K562 (cell line): Measurements from ENCODE around the gene LIX1L. TPM values are rescaled to one million over a fixed set of nuclear protein-coding genes. Genes with fewer than 3 reads are reported as not detected.

Experiments
- E4F1 ChIP-seq: fragments of 250-450 bp; sonication (Bioruptor Pico); IDR thresholded peaks from 2 replicates; pipeline ENCODE4 v1.5.0; 2021; ENCODE audit warnings: mild to moderate bottlenecking, borderline replicate concordance
- GABPB2 ChIP-seq: fragments of 250-450 bp; sonication (Bioruptor Pico); conservative IDR thresholded peaks from 2 replicates; pipeline ENCODE4 v1.5.1; 2021; ENCODE audit warnings: mild to moderate bottlenecking
- NELFE ChIP-seq: IDR thresholded peaks from 2 replicates; pipeline ENCODE4 v1.6.1; 2011; ENCODE audit warnings: mild to moderate bottlenecking; ENCODE audit not compliant: insufficient read depth, insufficient read length
- PHTF2 ChIP-seq: fragments of 250-450 bp; sonication (Bioruptor Pico); IDR thresholded peaks from 2 replicates; pipeline ENCODE4 v1.5.0; 2021; ENCODE audit warnings: mild to moderate bottlenecking
- PPARD ChIP-seq: fragments of 250-450 bp; sonication (Bioruptor Pico); IDR thresholded peaks from 2 replicates; pipeline ENCODE4 v1.8.0; 2022; ENCODE audit warnings: inconsistent platforms, mild to moderate bottlenecking, moderate library complexity
- polyA plus RNA-seq, 8 experiments: library from polyadenylated mRNA; depleted of rRNA in 4 of 8; stranded (reverse) in 5 of 8; unstranded in 3 of 8; fragments of >200 nt; fragmentation: Nextera tagmentation in 2 of 8; fragmentation: Illumina TruSeq in 1 of 8; extraction: Ambion mirVana in 2 of 8; extraction: Trizol in 1 of 8; gene quantifications; 2 replicates each; pipeline versions ENCODE4 v1.2.1 to v1.2.3, GENCODE V29; 2011 to 2014; ENCODE audit warnings: inconsistent platforms in 1 of 8, missing spikeins in 1 of 8
- total RNA-seq, 7 experiments: library from RNA; depleted of rRNA in 6 of 7; stranded (reverse); fragments of >200 nt in 6 of 7; fragmentation: Illumina TruSeq in 2 of 7; extraction: Trizol in 2 of 7; gene quantifications; 2 replicates each; pipeline versions ENCODE4 v1.2.1 to v1.2.3, GENCODE V29; 2011 to 2021; ENCODE audit warnings: low replicate concordance in 1 of 7
- TF ChIP-seq, protein P1 (sequence below): sonication (generic); formaldehyde crosslinking; IDR thresholded peaks from 2 replicates; pipeline ENCODE4 v1.8.0; 2023; ENCODE audit warnings: missing genetic modification reagents, mild to moderate bottlenecking, borderline replicate concordance
- TF ChIP-seq, protein P2 (sequence below): fragments of 450-650 bp; IDR thresholded peaks from 2 replicates; pipeline ENCODE4 v1.6.1; 2016; ENCODE audit warnings: mild to moderate bottlenecking, moderate library complexity

LIX1L gene
- total and polyA plus RNA-seq, 9 of the 15 experiments (the other 6 are each of a cell fraction or from before 2014, with no cell fraction given): 4.6 to 26.5 (median 12.5) TPM

GRCh38 chr1:145996433-145997015 lies 38.7 kb upstream of the LIX1L start, which contains the start of gene TXNIP (continued):
- TF ChIP-seq, protein P1, sequence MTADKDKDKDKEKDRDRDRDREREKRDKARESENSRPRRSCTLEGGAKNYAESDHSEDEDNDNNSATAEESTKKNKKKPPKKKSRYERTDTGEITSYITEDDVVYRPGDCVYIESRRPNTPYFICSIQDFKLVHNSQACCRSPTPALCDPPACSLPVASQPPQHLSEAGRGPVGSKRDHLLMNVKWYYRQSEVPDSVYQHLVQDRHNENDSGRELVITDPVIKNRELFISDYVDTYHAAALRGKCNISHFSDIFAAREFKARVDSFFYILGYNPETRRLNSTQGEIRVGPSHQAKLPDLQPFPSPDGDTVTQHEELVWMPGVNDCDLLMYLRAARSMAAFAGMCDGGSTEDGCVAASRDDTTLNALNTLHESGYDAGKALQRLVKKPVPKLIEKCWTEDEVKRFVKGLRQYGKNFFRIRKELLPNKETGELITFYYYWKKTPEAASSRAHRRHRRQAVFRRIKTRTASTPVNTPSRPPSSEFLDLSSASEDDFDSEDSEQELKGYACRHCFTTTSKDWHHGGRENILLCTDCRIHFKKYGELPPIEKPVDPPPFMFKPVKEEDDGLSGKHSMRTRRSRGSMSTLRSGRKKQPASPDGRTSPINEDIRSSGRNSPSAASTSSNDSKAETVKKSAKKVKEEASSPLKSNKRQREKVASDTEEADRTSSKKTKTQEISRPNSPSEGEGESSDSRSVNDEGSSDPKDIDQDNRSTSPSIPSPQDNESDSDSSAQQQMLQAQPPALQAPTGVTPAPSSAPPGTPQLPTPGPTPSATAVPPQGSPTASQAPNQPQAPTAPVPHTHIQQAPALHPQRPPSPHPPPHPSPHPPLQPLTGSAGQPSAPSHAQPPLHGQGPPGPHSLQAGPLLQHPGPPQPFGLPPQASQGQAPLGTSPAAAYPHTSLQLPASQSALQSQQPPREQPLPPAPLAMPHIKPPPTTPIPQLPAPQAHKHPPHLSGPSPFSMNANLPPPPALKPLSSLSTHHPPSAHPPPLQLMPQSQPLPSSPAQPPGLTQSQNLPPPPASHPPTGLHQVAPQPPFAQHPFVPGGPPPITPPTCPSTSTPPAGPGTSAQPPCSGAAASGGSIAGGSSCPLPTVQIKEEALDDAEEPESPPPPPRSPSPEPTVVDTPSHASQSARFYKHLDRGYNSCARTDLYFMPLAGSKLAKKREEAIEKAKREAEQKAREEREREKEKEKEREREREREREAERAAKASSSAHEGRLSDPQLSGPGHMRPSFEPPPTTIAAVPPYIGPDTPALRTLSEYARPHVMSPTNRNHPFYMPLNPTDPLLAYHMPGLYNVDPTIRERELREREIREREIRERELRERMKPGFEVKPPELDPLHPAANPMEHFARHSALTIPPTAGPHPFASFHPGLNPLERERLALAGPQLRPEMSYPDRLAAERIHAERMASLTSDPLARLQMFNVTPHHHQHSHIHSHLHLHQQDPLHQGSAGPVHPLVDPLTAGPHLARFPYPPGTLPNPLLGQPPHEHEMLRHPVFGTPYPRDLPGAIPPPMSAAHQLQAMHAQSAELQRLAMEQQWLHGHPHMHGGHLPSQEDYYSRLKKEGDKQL (CRISPR knock-in tag): no peak
- TF ChIP-seq NELFE: no peak
- no peak for TF ChIP-seq PPARD (CRISPR knock-in tag)
- TF ChIP-seq, protein P2, sequence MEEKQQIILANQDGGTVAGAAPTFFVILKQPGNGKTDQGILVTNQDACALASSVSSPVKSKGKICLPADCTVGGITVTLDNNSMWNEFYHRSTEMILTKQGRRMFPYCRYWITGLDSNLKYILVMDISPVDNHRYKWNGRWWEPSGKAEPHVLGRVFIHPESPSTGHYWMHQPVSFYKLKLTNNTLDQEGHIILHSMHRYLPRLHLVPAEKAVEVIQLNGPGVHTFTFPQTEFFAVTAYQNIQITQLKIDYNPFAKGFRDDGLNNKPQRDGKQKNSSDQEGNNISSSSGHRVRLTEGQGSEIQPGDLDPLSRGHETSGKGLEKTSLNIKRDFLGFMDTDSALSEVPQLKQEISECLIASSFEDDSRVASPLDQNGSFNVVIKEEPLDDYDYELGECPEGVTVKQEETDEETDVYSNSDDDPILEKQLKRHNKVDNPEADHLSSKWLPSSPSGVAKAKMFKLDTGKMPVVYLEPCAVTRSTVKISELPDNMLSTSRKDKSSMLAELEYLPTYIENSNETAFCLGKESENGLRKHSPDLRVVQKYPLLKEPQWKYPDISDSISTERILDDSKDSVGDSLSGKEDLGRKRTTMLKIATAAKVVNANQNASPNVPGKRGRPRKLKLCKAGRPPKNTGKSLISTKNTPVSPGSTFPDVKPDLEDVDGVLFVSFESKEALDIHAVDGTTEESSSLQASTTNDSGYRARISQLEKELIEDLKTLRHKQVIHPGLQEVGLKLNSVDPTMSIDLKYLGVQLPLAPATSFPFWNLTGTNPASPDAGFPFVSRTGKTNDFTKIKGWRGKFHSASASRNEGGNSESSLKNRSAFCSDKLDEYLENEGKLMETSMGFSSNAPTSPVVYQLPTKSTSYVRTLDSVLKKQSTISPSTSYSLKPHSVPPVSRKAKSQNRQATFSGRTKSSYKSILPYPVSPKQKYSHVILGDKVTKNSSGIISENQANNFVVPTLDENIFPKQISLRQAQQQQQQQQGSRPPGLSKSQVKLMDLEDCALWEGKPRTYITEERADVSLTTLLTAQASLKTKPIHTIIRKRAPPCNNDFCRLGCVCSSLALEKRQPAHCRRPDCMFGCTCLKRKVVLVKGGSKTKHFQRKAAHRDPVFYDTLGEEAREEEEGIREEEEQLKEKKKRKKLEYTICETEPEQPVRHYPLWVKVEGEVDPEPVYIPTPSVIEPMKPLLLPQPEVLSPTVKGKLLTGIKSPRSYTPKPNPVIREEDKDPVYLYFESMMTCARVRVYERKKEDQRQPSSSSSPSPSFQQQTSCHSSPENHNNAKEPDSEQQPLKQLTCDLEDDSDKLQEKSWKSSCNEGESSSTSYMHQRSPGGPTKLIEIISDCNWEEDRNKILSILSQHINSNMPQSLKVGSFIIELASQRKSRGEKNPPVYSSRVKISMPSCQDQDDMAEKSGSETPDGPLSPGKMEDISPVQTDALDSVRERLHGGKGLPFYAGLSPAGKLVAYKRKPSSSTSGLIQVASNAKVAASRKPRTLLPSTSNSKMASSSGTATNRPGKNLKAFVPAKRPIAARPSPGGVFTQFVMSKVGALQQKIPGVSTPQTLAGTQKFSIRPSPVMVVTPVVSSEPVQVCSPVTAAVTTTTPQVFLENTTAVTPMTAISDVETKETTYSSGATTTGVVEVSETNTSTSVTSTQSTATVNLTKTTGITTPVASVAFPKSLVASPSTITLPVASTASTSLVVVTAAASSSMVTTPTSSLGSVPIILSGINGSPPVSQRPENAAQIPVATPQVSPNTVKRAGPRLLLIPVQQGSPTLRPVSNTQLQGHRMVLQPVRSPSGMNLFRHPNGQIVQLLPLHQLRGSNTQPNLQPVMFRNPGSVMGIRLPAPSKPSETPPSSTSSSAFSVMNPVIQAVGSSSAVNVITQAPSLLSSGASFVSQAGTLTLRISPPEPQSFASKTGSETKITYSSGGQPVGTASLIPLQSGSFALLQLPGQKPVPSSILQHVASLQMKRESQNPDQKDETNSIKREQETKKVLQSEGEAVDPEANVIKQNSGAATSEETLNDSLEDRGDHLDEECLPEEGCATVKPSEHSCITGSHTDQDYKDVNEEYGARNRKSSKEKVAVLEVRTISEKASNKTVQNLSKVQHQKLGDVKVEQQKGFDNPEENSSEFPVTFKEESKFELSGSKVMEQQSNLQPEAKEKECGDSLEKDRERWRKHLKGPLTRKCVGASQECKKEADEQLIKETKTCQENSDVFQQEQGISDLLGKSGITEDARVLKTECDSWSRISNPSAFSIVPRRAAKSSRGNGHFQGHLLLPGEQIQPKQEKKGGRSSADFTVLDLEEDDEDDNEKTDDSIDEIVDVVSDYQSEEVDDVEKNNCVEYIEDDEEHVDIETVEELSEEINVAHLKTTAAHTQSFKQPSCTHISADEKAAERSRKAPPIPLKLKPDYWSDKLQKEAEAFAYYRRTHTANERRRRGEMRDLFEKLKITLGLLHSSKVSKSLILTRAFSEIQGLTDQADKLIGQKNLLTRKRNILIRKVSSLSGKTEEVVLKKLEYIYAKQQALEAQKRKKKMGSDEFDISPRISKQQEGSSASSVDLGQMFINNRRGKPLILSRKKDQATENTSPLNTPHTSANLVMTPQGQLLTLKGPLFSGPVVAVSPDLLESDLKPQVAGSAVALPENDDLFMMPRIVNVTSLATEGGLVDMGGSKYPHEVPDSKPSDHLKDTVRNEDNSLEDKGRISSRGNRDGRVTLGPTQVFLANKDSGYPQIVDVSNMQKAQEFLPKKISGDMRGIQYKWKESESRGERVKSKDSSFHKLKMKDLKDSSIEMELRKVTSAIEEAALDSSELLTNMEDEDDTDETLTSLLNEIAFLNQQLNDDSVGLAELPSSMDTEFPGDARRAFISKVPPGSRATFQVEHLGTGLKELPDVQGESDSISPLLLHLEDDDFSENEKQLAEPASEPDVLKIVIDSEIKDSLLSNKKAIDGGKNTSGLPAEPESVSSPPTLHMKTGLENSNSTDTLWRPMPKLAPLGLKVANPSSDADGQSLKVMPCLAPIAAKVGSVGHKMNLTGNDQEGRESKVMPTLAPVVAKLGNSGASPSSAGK: no peak; the same call in 1 of the 2 replicates
- TF ChIP-seq GABPB2: no peak
- no peak for TF ChIP-seq PHTF2 (CRISPR knock-in tag)
- TF ChIP-seq E4F1 (CRISPR knock-in tag): no peak
